Measurements from ENCODE around the gene DNAJC11. TPM values are rescaled to one million over a fixed set of nuclear protein-coding genes. Genes with fewer than 3 reads are reported as not detected.

Gene DNAJC11
- total and polyA plus RNA-seq, 9 donors = 10.1 to 94.5 (median 37.1) TPM

DNA sequence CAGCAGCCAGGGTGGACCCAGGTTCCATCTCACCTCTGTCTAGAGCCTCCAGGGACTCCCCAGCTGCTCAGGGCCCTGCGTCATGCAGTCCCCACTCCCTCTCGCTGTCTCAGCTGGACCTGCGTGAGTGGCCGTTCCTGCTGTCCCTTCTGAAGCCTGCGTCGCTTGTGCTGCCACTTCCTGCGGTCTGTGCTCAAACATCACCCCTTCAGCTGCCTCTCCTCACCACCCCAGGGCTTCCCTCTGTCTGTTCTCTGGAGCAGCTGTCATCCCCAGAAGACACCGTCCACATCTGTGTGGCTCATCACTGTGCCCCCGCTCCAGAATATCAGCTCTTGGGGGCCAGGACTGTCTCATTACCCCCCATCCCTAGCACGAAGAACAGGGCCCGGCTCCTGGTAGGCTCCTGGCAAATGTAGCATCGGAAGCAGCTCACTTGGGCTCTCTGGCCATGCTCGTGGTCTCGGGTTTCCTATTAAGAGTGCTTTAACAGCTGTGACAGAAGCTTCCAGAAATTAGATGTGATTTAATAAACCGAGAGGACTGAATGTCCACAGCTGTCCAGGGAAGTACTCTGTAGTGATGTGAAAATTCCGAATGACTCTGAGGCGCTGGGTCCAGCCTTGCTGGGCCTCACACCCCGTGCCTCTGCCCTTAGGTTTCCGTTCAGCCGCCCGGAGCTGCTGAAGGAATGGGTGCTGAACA lies 73.6 kb downstream of the DNAJC11 start:
- Histone ChIP-seq H3K4me3 (no peak overlapping the region), H3K9me3 (no peaks in the 10 kb centered on the region), H3K36me3 (no peaks in the 10 kb centered on the region), H3K27ac (no peak overlapping the region), H3K27me3 (no peaks in the 10 kb centered on the region), H3K4me1 (ENCODE audit: insufficient read depth) (peaks cover 8% of the 10 kb centered on the region)
- no peak for DNase-seq
- 89 to 95% (median 91%) methylated on average over 21 of the region's 21 CpGs for WGBS, 3 donors
- intact Hi-C loops (cut with DNase I) = no loop called here
- TF ChIP-seq EP300 (IDR thresholded peaks at IDR 0.05) = no peak
- TF ChIP-seq POLR2A (IDR thresholded peaks at IDR 0.05) = no peak
- TF ChIP-seq, protein P1, sequence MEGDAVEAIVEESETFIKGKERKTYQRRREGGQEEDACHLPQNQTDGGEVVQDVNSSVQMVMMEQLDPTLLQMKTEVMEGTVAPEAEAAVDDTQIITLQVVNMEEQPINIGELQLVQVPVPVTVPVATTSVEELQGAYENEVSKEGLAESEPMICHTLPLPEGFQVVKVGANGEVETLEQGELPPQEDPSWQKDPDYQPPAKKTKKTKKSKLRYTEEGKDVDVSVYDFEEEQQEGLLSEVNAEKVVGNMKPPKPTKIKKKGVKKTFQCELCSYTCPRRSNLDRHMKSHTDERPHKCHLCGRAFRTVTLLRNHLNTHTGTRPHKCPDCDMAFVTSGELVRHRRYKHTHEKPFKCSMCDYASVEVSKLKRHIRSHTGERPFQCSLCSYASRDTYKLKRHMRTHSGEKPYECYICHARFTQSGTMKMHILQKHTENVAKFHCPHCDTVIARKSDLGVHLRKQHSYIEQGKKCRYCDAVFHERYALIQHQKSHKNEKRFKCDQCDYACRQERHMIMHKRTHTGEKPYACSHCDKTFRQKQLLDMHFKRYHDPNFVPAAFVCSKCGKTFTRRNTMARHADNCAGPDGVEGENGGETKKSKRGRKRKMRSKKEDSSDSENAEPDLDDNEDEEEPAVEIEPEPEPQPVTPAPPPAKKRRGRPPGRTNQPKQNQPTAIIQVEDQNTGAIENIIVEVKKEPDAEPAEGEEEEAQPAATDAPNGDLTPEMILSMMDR (IDR thresholded peaks at IDR 0.05) = no peak

DNA sequence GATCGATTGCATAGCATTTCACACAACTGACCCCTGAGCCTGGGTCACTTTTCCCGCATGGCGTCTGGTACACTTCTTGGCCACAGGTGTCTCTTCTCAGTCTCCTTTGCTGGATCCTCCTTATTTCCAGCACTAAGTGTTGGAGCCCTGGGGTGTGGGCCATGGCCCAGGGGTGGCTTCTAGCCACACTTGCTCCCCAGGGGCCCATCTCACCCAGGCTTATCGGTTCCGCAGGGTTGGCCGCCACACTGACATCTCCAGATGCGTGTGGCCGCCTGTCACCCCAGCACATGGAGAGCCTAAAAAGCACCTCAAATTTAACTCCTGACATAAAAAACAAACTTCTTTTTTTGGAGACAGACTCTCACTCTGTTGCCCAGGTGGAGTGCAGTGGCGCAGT lies 74.6 kb downstream of the DNAJC11 start:
- Histone ChIP-seq H3K36me3 (no peaks in the 10 kb centered on the region), H3K27ac (no peak overlapping the region), H3K4me3 (no peak overlapping the region), H3K9me3 (no peaks in the 10 kb centered on the region), H3K27me3 (no peaks in the 10 kb centered on the region), H3K4me1 (ENCODE audit: insufficient read depth) (peaks cover 8% of the 10 kb centered on the region)
- 90% methylated on average over 9 of the region's 9 CpGs for WGBS, 3 donors
- TF ChIP-seq, protein P1 (IDR thresholded peaks at IDR 0.05) = no peak
- TF ChIP-seq POLR2A (IDR thresholded peaks at IDR 0.05) = no peak
- TF ChIP-seq EP300 (IDR thresholded peaks at IDR 0.05) = no peak
- intact Hi-C loops (cut with DNase I) = no loop called here
- no peak for DNase-seq

DNA sequence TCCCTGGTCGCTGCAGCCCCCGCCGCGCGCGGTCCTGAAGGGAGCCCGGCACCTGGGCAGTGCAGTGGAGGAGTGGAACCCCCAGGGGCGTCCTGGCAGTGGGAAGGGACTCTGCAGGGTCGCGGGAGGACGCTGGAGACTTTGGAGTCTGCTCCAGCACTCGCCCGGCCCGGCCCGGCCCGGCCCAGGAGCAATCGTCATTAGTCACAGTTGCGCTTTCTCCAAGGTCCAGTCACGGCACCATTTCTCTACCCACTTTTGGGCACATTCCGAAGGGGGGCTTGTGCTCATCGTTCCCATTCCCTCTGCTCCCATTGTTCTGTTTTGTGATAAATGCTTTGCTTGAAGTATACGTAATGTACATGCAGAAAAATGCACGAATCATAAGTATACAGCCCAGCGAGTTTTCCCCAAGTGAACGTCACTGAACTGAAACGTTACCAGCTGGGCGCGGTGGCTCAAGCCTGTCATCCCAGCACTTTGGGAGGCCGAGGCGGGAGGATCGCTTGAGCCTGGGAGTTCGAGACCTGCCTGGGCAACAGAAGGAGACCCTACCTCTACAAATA lies 75.9 kb downstream of the DNAJC11 start:
- TF ChIP-seq POLR2A (IDR thresholded peaks at IDR 0.05) (no peak), EP300 (IDR thresholded peaks at IDR 0.05) (no peak)
- TF ChIP-seq, protein P1 (IDR thresholded peaks at IDR 0.05) = no peak
- Histone ChIP-seq H3K27me3 (no peaks in the 10 kb centered on the region), H3K4me3 (peak overlapping the region; percentile 76), H3K9me3 (no peaks in the 10 kb centered on the region), H3K27ac (peak overlapping the region; percentile 76 to 83), H3K4me1 (ENCODE audit: insufficient read depth) (peaks cover 8% of the 10 kb centered on the region), H3K36me3 (no peaks in the 10 kb centered on the region)
- intact Hi-C loops (cut with DNase I) = no loop called here
- no peak for DNase-seq
- WGBS, 3 donors = 1 to 4% (median 2%) methylated on average over 32 of the region's 32 CpGs

DNA sequence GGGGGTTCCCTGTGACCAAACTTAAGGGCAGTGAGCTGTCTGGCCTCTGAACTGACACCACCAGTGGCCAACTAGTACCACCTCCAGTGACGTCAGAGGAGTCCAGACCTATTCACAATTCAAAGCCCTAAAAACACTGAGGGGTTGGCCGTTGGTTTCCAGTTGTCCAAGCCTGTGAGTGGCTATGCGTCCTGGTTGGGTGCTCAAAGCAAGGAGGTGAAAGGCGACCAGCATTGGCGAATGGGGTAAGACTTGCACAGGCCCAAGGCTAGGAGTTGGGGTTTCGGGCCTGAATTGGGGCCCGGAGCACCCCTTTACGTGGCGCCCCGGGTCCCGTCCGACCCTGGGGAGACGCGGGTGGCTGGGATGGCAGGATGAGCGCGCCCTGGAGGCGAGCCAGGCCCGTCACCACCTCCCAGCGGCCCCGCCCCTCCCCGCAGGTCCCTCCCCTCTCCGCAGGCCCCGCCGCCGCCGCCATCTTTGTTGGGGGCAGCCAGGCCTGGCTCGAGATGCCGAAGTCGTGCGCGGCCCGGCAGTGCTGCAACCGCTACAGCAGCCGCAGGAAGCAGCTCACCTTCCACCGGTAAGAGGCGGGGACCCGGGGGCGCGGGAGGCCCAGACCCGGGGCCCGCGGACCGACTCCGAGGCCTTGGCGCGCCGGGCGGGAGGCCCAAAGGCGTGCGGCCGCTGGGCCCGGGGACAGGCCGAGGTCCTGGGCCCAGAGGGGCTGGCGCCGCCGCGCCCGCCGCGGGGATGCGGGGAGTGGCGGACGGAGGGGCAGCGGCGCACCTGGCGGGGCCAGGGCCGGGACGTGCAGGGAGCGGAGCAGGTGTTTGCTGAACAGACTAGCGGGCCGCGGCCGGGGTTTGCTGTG lies 76.7 kb downstream of the DNAJC11 start, which contains the start of gene THAP3:
TSS of gene THAP3 (plus strand) at position 159 of the 874 bp plus-strand sequence. CDS start at position 510, 351 bp downstream.
- Histone ChIP-seq H3K4me1 (ENCODE audit: insufficient read depth) (peaks cover 8% of the 10 kb centered on the region), H3K4me3 (peak within 1 kb of the TSS; percentile 76), H3K9me3 (no peaks in the 10 kb centered on the region), H3K27ac (peak within 1 kb of the TSS; percentile 76 to 83), H3K36me3 (no peaks in the 10 kb centered on the region), H3K27me3 (no peaks in the 10 kb centered on the region)
- intact Hi-C loops (cut with DNase I) = no loop called here
- TF ChIP-seq POLR2A (IDR thresholded peaks at IDR 0.05) (no peak), EP300 (IDR thresholded peaks at IDR 0.05) (no peak)
- TF ChIP-seq, protein P1 (IDR thresholded peaks at IDR 0.05) = no peak
- peak; percentile 85 to 91 (median 89) for DNase-seq
- WGBS, 3 donors = 1 to 2% (median 2%) methylated on average over 46 to 73 of the region's 73 CpGs
